Transverse colon (tissue), 4 donors: Measurements from ENCODE around the gene NUDCD2. TPM values are rescaled to one million over a fixed set of nuclear protein-coding genes. Genes with fewer than 3 reads are reported as not detected.

ENCODE experiments used
- DNase-seq: peaks from one replicate; pipeline ENCODE4 v3.0.0-alpha.2; 2019
- H3K27ac ChIP-seq, 4 donors: fragments of 200-600 bp; sonication (generic); 2 replicates each; pipeline ENCODE4 v1.5.1; 2016 to 2018; ENCODE audit warnings: inconsistent platforms in 4 of 4
- H3K27me3 ChIP-seq: fragments of 200-600 bp; sonication (generic); 2 replicates; pipeline ENCODE4 v1.5.1; 2017; ENCODE audit warnings: inconsistent platforms
- H3K36me3 ChIP-seq, 4 donors: fragments of 200-600 bp; sonication (generic); 2 replicates each; pipeline ENCODE4 v1.5.1; 2017 to 2019; ENCODE audit warnings: inconsistent platforms in 4 of 4
- H3K4me1 ChIP-seq, 4 donors: fragments of 200-600 bp; sonication (generic); 2 replicates each; pipeline ENCODE4 v1.5.1; 2017 to 2020; ENCODE audit warnings: inconsistent platforms in 4 of 4
- H3K4me3 ChIP-seq, 4 donors: fragments of 200-600 bp; sonication (generic); 1 replicate in 1 of 4; 2 replicates in 3 of 4; pipeline versions ENCODE4 v1.5.1 to v1.6.1; 2017 to 2019; ENCODE audit warnings: inconsistent platforms in 4 of 4
- H3K9me3 ChIP-seq, 2 donors: fragments of 200-600 bp; sonication (generic); 2 replicates each; pipeline ENCODE4 v1.5.1; 2017 to 2019; ENCODE audit warnings: inconsistent platforms in 2 of 2
- EP300 ChIP-seq: sonication (generic); formaldehyde crosslinking; IDR thresholded peaks from one replicate; pipeline ENCODE4 v1.6.1; 2017; ENCODE audit warnings: antibody characterized with exemption, low read depth
- POLR2A ChIP-seq: fragments of 450-650 bp; IDR thresholded peaks from one replicate; pipeline ENCODE4 v1.6.1; 2016; ENCODE audit warnings: antibody characterized with exemption, mild to moderate bottlenecking, moderate library complexity
- POLR2AphosphoS5 ChIP-seq, 3 donors: sonication (generic); formaldehyde crosslinking; IDR thresholded peaks; one replicate each; pipeline ENCODE4 v1.6.1; 2016; ENCODE audit warnings: antibody characterized with exemption in 3 of 3
- WGBS, 2 donors: methylation state at CpG; one replicate each; pipeline ENCODE4 v1.1.5; 2018; ENCODE audit warnings: low coverage in 1 of 2; 5-methylcytosine and 5-hydroxymethylcytosine counted together
- in situ Hi-C, 4 donors: fragments of 200-750 bp; cut with MboI; loops; one replicate each; pipeline versions ENCODE4 v1.15.0 to v1.15.1; 2017; ENCODE audit warnings: low sequenced_read_pairs in 3 of 4, low pct_ligation_motif_present in 1 of 4, low pct_unique_long_range_greater_than_20kb in 1 of 4
- intact Hi-C: fragments of 100-400 bp; cut with DNase I; formaldehyde crosslinking; loops from one replicate; pipeline ENCODE4 v1.15.1; 2023; ENCODE audit warnings: low total_unique reads
- total RNA-seq, 4 donors: library from RNA; depleted of rRNA; stranded (reverse); fragments of >200 nt; gene quantifications; one replicate each; pipeline ENCODE4 v1.1.0, GENCODE V29; 2016
- TF ChIP-seq, protein P1 (sequence below), 5 experiments: fragments of 200-600 bp in 3 of 5; fragments of 450-650 bp in 2 of 5; sonication (generic) in 3 of 5; IDR thresholded peaks; 1 replicate in 2 of 5; 2 replicates in 3 of 5; pipeline ENCODE4 v1.5.1; 2016 to 2017; ENCODE audit warnings: antibody characterized with exemption in 5 of 5, inconsistent platforms in 3 of 5, mild to moderate bottlenecking in 2 of 5, moderate library complexity in 1 of 5

The NUDCD2 gene
- total RNA-seq, 4 donors from 2014 or later: 1.5 to 6.2 (median 3.1) TPM

DNA sequence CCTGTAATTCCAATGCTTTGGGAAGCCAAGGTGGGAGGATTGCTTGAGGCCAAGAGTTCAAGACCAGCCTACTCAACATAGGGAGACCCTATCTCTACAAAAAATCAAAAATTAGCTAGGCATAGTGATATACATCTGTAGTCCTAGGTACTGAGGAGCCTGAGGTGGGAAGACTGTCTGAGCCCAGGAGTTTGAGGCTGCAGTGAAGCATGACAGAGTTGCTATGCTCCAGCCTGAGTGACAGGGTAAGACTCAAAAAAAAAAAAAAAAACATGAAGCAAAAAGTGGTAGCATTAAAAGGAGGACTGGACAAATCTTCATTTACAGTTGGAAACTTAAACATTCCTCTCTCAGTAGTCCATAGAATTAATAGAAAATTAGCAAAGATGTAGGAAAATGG is 12.7 kb downstream of the NUDCD2 start:
- DNase-seq: no peak
- Histone ChIP-seq H3K4me1 (peaks cover 0 to 6% (median 0%) of the 10 kb centered on the region in 4 donors), H3K27ac (no peak overlapping the region), H3K36me3 (peaks cover 0 to 73% (median 23%) of the 10 kb centered on the region in 4 donors), H3K9me3 (no peaks in the 10 kb centered on the region), H3K4me3 (no peak overlapping the region), H3K27me3 (no peaks in the 10 kb centered on the region)
- in situ Hi-C loops: no loop called here
- intact Hi-C loops: no loop called here
- TF ChIP-seq, protein P1, sequence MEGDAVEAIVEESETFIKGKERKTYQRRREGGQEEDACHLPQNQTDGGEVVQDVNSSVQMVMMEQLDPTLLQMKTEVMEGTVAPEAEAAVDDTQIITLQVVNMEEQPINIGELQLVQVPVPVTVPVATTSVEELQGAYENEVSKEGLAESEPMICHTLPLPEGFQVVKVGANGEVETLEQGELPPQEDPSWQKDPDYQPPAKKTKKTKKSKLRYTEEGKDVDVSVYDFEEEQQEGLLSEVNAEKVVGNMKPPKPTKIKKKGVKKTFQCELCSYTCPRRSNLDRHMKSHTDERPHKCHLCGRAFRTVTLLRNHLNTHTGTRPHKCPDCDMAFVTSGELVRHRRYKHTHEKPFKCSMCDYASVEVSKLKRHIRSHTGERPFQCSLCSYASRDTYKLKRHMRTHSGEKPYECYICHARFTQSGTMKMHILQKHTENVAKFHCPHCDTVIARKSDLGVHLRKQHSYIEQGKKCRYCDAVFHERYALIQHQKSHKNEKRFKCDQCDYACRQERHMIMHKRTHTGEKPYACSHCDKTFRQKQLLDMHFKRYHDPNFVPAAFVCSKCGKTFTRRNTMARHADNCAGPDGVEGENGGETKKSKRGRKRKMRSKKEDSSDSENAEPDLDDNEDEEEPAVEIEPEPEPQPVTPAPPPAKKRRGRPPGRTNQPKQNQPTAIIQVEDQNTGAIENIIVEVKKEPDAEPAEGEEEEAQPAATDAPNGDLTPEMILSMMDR (IDR thresholded peaks at IDR 0.05): no peak
- TF ChIP-seq POLR2AphosphoS5 (IDR thresholded peaks at IDR 0.05) (no peak), EP300 (no peak)

DNA sequence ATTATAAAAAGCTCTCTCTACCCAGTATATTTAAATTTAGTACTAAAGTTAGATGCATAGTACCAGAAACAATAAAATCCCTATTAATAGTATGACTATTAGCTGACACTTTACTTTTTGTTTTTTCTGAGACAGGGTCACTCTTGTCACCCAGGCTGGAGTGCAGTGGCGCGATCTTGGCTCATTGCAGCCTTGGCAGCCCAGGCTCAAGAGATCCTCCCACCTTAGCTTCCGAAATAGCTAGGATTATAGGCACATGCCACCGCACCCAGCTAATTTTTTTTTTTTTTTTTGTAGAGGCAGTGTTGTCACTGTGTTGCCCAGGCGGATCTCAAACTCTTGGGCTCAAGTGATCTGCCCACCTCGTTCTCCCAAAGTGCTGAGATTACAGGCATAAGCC is 14.6 kb downstream of the NUDCD2 start:
- Histone ChIP-seq H3K4me1 (peaks cover 0 to 17% (median 9%) of the 10 kb centered on the region in 4 donors), H3K4me3 (no peak overlapping the region), H3K27ac (no peak overlapping the region), H3K27me3 (no peaks in the 10 kb centered on the region), H3K9me3 (no peaks in the 10 kb centered on the region), H3K36me3 (peaks cover 0 to 79% (median 26%) of the 10 kb centered on the region in 4 donors)
- in situ Hi-C loops (no loop called here), intact Hi-C loops (no loop called here)
- DNase-seq: no peak
- TF ChIP-seq, protein P1 (IDR thresholded peaks at IDR 0.05): no peak
- TF ChIP-seq POLR2A (no peak), POLR2AphosphoS5 (IDR thresholded peaks at IDR 0.05) (no peak), EP300 (no peak)
- 98 to 100% methylated on average over 3 to 6 of the region's 6 CpGs for WGBS, 2 donors

DNA sequence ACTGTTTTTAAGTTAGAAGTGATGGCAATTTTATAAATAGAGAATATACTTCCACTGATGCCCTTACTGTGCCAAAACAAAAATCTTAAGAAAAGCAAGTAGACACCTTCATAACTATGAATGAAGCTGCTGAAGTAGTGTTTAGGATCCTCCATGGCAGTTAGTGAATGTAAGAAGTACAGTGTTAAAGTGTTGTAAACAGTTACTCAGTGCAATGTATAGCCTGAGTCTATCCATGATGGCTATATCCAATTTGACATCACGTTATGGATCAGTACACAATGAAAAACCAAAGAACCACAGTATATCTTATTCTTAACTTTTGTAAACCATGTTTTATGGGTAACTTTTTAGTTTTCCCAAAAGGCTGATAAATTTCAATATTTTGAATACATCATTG is 15.4 kb downstream of the NUDCD2 start:
- TF ChIP-seq, protein P1 (IDR thresholded peaks at IDR 0.05): no peak
- TF ChIP-seq POLR2AphosphoS5 (IDR thresholded peaks at IDR 0.05): no peak
- H3K9me3 ChIP-seq: no peaks in the 10 kb centered on the region
- no peak overlapping the region for H3K27ac ChIP-seq
- intact Hi-C loops: no loop called here
- H3K4me3 ChIP-seq: no peak overlapping the region
- H3K4me1 ChIP-seq: peaks cover 6 to 25% (median 16%) of the 10 kb centered on the region in 4 donors
- peaks cover 0 to 77% (median 26%) of the 10 kb centered on the region in 4 donors for H3K36me3 ChIP-seq
- DNase-seq: no peak
- H3K27me3 ChIP-seq: no peaks in the 10 kb centered on the region
- WGBS, 2 donors: 90 to 100% methylated on average over 1 of the region's 1 CpG
- in situ Hi-C loops: no loop called here

DNA sequence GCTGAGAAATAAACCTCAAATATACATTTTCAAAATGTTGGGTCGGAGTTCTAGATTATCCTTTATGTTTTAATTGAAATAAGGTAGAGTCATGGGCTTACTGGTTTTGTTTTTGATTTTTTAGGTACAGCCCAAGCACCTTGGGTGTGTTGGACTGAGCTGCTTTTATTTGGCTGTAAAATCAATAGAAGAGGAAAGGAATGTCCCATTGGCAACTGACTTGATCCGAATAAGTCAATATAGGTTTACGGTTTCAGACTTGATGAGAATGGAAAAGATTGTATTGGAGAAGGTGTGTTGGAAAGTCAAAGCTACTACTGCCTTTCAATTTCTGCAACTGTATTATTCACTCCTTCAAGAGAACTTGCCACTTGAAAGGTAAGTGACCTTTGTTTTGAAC is 18.9 kb downstream of the NUDCD2 start:
- TF ChIP-seq POLR2A (no peak), EP300 (no peak), POLR2AphosphoS5 (IDR thresholded peaks at IDR 0.05) (no peak)
- TF ChIP-seq, protein P1 (IDR thresholded peaks at IDR 0.05): no peak
- H3K9me3 ChIP-seq: no peaks in the 10 kb centered on the region
- no peak overlapping the region for H3K27ac ChIP-seq
- 71 to 86% methylated on average over 3 of the region's 3 CpGs for WGBS, 2 donors
- no peak overlapping the region for H3K4me3 ChIP-seq
- no peaks in the 10 kb centered on the region for H3K27me3 ChIP-seq
- in situ Hi-C loops: no loop called here
- H3K4me1 ChIP-seq: peaks cover 16 to 51% (median 30%) of the 10 kb centered on the region in 4 donors
- no peak for DNase-seq
- intact Hi-C loops: no loop called here
- peaks cover 0 to 49% (median 16%) of the 10 kb centered on the region in 4 donors for H3K36me3 ChIP-seq
